Measurements from ENCODE around the gene NEDD8.
A peak's percentile ranks its signal among the peaks of the same experiment; 100 is the strongest.
"Not testable (repeated sequence)": the region's sequence is repeated elsewhere in the genome, so short reads cannot be mapped to it uniquely, and the experiment has no call there.

NEDD8 gene

DNA sequence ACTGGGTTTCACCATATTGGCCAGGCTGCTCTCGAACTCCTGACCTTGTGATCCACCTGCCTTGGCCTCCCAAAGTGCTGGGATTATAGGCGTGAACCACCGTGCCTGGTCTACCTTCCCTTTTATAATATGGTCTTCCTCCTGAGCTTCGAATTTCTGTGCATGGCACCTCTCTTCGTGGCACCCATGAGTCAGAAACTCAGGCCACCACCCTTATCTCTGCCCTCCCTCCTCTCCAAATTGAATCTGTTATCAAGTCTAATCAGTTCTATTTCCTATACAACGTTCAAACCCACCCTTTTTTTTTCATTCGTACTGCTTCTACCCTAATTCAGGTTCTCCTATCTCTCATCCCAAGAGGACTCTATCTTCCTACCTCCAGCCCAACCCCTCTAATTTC is 15.3 kb upstream of the NEDD8 start:
- TF ChIP-seq ZNF274 (IDR thresholded peaks at IDR 0.05; ENCODE audit: low read depth, low read length): no peak

DNA sequence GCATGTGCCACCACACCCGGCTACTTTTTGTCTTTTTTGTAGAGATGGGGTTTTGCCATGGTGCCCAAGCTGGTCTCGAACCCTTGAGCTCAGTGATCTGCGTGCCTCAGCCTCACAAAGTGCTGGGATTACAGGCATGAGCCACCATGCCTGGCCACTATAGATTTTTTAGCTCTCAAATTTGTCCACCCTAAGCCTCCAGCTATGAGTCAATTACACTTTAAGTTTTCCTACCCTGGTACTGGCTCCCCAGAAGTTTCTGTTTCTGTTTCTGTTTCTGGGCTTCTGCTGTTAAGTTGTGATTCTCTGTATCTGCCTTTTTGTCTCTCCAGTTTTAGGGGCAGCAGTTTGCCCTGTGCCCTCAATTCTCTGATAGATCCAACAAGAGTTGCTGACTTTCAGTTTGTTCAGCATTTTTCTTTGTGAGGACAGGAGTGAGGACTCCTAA is 14.6 kb upstream of the NEDD8 start:
- no peak for TF ChIP-seq ZNF274 (IDR thresholded peaks at IDR 0.05; ENCODE audit: low read depth, low read length)
- peak overlapping the region; percentile 10; the same call in 1 of the 2 replicates for H3K4me3 ChIP-seq (ENCODE audit: low read length)

More for the DNA sequence above, 15.3 kb upstream of the NEDD8 start:
- no peak overlapping the region for H3K4me3 ChIP-seq (ENCODE audit: low read length)

DNA sequence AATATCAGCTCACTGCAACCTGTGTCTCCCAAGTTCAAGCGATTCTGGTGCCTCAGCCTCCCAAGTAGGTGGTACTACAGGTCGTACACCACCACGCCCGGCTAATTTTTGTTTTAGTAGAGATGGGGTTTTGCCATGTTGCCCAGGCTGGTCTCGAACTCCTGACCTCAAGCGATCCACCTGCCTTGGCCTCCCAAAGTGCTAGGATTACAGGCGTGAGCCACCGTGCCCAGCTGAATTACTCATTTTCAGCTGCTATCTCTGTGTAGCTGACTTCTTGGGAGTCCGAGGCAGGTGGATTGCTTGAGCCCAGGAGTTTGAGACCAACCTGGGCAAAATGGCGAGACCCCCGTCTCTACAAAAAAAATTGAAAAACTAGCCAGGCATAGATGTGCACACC is 13.2 kb upstream of the NEDD8 start:
- not testable (repeated sequence) for H3K4me3 ChIP-seq (ENCODE audit: low read length)

DNA sequence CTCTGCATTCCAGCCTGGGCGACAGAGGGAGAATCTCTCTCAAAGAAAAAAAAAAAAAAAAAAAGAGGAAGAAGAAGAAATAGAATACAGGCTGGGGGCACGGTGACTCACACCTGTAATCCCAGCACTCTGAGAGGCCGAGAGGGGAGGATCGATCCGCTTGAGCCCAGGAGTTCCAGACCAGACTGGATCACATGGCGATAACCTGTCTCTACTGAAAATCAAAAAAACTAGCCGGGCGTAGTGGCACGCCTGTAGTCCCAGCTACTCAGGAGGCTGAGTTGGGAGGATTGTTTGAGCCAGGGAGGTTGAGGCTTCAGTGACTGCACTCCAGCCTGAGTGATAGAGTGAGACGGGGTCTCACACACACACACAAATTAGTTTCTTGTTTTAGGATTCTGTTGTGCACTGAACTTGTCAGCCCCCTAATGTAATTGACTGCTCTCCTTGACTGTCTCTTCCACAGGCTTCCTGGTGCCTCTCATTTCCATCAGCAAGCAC is 11.2 kb upstream of the NEDD8 start:
- H3K4me3 ChIP-seq (ENCODE audit: low read length): peak overlapping the region; percentile 49
- TF ChIP-seq ZNF274 (IDR thresholded peaks at IDR 0.05; ENCODE audit: low read depth, low read length): no peak

DNA sequence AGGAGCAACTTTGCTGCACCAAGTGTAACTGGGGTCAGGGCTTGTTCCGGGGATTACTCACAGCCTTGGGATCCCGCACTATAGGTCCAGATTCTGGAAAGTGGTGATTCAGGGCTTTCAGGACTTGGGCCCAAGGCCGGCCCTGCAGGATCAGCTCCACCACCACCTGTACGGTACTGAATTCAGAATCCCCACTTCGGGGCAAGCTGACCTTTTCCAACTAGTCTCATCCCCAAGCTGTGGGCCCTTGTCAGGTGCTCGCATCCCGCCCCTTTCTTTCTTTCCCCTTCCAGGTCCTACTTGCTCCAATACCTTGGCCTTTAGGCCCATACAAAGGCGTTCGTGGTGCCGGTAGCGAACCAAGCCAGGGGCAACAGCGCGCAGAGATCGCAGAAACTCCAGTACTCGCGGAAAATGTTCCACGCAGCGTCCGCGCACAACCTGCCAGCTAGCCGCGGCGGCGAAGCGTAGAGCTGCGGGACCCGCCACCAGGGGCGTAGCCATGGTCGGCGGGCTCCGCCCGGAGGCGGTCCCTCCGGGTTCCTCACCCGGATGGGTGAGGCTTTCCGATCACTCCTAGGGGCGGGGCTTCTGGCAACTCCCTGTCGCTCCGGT is 9.8 kb upstream of the NEDD8 start:
- H3K4me3 ChIP-seq (ENCODE audit: low read length): peak overlapping the region; percentile 79
- no peak for TF ChIP-seq ZNF274 (IDR thresholded peaks at IDR 0.05; ENCODE audit: low read depth, low read length)

DNA sequence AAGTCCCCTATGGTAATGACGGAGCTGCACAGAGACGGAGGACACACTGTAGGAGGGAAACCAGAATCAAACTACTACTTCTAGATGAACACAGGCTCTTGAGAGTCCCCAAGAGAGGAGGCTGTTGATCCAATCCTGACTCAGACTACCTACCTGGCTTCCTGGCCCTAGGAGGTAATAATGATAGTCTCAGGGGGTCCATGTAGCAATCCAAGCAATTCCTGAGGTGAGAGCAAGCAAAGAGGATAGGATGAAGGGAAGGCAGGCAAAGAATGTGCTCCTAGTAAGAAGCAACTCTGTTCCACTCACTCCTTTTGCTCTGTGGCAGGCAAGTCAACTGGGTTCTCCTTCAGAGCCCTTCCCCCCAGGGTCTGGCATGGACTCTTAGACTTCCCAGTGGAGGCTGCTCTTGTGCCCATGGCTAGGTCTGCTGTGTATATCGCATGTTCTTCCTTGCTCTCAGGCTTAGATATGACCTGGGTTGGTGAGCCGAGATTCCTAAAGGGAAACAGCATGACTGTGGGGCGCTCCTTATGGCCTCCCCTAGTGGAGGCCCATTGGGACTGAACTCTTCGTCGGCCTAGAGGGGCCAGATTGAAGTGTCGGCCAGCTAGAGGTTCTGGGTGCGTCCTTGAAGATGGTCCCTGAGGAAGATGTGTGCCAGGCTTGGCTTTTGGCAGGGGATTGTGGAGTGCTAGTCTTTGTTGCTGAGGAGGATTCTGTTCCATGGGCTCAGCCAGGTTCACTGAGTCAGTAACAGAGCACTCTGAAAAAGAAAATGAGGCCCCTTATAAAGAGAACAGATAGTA is 8.1 kb upstream of the NEDD8 start:
- no peak for TF ChIP-seq ZNF274 (IDR thresholded peaks at IDR 0.05; ENCODE audit: low read depth, low read length)
- H3K4me3 ChIP-seq (ENCODE audit: low read length): no peak overlapping the region

DNA sequence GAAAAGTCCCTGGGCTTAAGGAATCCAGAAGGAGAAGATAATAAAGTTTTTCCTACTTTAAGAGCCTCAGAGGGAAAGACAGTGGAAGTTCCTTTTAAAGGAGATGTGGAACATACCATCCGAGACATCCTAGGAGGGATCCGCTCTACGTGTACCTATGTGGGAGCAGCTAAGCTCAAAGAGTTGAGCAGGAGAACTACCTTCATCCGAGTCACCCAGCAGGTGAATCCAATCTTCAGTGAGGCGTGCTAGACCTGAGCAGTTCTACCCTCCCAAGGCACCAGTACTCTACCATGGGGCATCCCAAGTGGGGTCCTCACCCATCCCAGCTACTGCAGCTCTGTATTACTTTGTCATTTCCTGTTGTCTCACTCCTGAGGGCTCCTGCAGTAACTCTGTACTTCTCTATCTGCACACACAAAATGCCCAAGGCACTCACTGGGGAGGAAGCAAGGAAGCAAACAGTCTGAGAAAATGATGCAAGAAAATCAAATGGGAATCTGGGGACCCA is 6.4 kb upstream of the NEDD8 start:
- H3K4me3 ChIP-seq (ENCODE audit: low read length): no peak overlapping the region
- TF ChIP-seq ZNF274 (IDR thresholded peaks at IDR 0.05; ENCODE audit: low read depth, low read length): no peak

DNA sequence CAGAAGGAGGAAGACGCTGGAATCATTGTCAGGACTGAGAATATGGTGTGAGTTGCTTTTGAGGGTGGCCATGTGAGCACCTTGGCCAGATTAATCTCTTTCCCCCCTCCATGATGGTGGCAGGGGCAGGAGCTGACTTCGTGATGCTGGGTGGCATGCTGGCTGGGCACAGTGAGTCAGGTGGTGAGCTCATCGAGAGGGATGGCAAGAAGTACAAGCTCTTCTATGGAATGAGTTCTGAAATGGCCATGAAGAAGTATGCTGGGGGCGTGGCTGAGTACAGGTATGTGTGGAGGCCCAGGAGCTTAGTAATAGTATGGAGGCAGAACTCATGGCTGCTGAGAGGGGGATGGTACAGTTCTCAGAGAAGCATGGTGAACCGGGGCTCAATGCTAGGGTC is 6.0 kb upstream of the NEDD8 start:
- no peak for TF ChIP-seq ZNF274 (IDR thresholded peaks at IDR 0.05; ENCODE audit: low read depth, low read length)
- no peak overlapping the region for H3K4me3 ChIP-seq (ENCODE audit: low read length)

DNA sequence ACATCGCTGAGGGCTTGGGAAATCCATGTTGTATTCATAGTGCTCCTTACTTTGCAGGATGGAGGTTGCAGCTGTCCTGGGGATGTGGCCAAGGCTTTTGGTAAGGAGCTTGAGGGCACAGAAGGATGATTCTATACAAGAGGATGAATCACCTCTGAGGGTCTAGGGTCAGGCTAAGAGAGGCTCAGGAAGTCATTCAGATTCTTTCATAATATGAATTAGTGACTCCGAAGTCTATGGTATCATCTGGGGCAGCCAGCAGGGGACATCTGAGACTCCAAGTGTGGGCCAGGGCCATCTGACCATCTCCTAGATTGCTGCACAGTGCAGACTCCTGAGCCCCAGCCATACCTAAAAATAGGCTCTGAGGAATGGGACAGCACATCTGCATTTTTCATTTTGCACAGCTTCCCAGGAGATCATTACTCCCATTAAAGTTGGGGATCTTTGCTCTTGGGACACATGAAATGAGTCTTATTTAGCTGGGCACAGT is 5.3 kb upstream of the NEDD8 start:
- TF ChIP-seq ZNF274 (IDR thresholded peaks at IDR 0.05; ENCODE audit: low read depth, low read length): no peak
- H3K4me3 ChIP-seq (ENCODE audit: low read length): no peak overlapping the region

DNA sequence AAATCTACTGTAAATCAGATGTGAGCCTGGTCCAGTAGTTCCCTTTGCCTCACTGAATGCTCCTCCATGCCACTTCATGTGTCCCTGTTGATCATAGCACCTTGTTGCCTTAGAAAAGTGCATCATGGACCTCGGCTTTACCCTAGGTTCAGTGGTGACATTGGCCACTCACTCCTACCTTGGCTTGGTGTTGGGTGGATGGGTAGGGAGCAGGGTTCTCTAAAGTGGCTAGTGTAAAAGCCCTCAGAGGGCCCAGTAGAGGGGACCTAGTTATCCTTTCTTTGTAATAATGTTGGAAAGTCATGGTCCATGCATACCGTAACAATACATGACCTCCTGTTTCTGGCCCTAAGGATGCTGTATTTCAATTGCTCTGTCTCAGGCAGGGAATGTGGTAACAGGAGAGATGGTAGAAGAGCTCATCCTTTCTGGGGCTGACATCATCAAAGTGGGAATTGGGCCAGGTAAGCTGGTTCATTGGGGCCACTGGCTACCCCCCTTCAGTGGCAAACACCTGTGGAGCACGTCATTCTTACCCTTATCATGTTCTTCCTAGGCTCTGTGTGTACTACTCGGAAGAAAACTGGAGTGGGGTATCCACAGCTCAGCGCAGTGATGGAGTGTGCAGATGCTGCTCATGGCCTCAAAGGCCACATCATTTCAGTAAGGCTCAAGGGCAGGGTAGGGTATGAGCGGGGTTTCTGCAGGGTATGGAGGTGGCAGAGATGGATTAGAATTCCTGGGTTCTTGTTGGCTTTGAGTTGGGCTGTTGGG is 4.7 kb upstream of the NEDD8 start:
- TF ChIP-seq ZNF274 (IDR thresholded peaks at IDR 0.05; ENCODE audit: low read depth, low read length): no peak
- no peak overlapping the region for H3K4me3 ChIP-seq (ENCODE audit: low read length)

DNA sequence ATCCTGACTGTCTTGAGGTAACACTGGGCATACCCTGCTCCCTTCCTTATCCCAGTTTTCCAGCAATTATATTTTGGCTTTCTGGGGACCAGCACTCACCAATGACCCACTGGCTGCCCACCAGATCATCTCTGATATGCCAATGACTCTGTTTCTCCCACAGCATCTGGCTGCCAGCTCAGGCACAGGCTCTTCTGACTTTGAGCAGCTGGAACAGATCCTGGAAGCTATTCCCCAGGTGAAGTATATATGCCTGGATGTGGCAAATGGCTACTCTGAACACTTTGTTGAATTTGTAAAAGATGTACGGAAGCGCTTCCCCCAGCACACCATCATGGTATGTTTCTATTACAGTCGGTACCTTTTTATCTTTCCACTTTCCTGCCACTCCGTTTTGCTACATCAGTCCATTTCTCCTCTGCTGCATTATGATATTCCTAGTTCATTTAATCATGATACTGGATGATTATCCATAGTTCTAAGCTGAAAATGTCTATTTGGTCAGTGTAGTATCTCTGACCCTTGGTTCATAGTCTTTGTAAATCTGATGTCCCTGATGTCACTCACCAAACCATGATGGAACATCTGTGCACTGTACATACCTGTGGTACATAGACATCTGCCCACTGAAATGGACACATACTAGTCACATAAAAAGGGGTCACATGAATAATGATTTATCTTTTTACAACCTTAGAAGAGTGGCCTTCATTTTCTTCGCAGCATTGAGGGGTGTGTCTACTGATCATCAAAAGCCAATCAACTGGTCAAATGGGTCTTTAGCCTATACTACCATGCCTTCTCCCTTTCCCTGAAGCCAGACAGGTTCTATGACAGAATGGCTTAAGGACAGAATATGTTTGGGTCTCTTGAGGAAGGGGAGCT is 3.9 kb upstream of the NEDD8 start:
- no peak for TF ChIP-seq ZNF274 (IDR thresholded peaks at IDR 0.05; ENCODE audit: low read depth, low read length)
- no peak overlapping the region for H3K4me3 ChIP-seq (ENCODE audit: low read length)

DNA sequence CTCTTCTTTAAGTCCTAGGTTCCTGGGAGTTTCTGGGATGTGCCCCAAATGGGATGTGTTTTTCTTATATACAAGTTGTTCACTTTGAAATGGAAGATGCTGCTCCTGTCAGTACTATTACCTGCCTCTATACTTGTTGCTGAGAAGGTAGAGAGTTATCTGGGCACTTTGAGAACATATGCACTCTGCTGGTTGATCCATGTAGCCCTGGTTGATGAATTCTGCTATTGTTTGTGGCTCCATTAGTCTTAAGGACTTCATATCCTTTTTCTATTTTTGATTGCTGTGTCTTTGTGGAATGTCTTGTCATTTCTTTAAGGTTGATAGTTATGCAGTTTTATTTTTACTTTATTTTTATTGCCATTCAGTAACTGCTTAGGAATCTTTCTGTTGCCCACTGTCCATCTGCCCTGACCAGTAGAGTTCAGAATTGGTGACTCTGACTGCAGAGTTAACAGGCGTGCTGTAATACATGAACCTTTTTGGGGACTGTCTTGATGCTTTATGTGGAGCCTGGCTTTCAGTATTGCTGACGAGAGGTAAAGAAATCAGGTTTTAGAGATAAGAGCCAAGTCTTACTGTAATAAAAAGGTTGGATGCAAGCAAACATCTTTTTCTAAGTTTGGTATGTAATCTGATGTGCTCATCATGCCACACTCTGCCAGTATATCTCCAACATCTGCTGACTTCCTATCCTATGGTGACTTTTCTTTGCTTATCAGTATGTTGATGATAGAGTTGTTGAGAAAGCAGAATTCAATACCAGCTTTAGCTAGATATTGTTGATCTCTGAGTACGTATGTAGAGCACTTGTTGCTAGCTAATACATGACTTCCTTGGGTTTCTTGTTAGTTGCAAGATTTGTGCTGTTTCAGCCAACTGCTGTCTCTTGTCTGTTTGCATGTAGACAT is 2.2 kb upstream of the NEDD8 start:
- no peak for TF ChIP-seq ZNF274 (IDR thresholded peaks at IDR 0.05; ENCODE audit: low read depth, low read length)
- H3K4me3 ChIP-seq (ENCODE audit: low read length): no peak overlapping the region
